ENCODE results near the gene SLC44A3.

Gene SLC44A3

GRCh38 chr1:94819945-94820746 lies at the start of gene SLC44A3:
Gene SLC44A3, plus strand, starts transcription at chr1:94820357. Its CDS starts 95 bp downstream, at chr1:94820452.
- no peak for DNase-seq (ENCODE audit: extremely low read depth in 1 of 2, low read depth in 1 of 2)

- no peak for DNase-seq (ENCODE audit: extremely low read depth in 1 of 2, low read depth in 1 of 2)
Measured at GRCh38 chr1:94772230-94772641, 47.9 kb upstream of the SLC44A3 start.

GRCh38 chr1:94772845-94773244 lies 47.3 kb upstream of the SLC44A3 start:
- no peak for DNase-seq (ENCODE audit: extremely low read depth in 1 of 2, low read depth in 1 of 2)

GRCh38 chr1:94773296-94773809 lies 46.8 kb upstream of the SLC44A3 start:
- no peak for DNase-seq (ENCODE audit: extremely low read depth in 1 of 2, low read depth in 1 of 2)

- DNase-seq (ENCODE audit: extremely low read depth in 1 of 2, low read depth in 1 of 2), result no peak
Measured at GRCh38 chr1:94773931-94774422, 46.2 kb upstream of the SLC44A3 start.

GRCh38 chr1:94776474-94776873 lies 43.7 kb upstream of the SLC44A3 start:
- no peak for DNase-seq (ENCODE audit: extremely low read depth in 1 of 2, low read depth in 1 of 2)

GRCh38 chr1:94777281-94777680 lies 42.9 kb upstream of the SLC44A3 start:
- no peak for DNase-seq (ENCODE audit: extremely low read depth in 1 of 2, low read depth in 1 of 2)

GRCh38 chr1:94778808-94779207 lies 41.3 kb upstream of the SLC44A3 start:
- no peak for DNase-seq (ENCODE audit: extremely low read depth in 1 of 2, low read depth in 1 of 2)

GRCh38 chr1:94783342-94784189 lies 36.6 kb upstream of the SLC44A3 start:
- no peak for DNase-seq (ENCODE audit: extremely low read depth in 1 of 2, low read depth in 1 of 2)

GRCh38 chr1:94784190-94784515 lies 36.0 kb upstream of the SLC44A3 start:
- no peak for DNase-seq (ENCODE audit: extremely low read depth in 1 of 2, low read depth in 1 of 2)

- DNase-seq (ENCODE audit: extremely low read depth in 1 of 2, low read depth in 1 of 2), result no peak
Measured at GRCh38 chr1:94787691-94788090, 32.5 kb upstream of the SLC44A3 start.

- DNase-seq (ENCODE audit: extremely low read depth in 1 of 2, low read depth in 1 of 2), result no peak
Measured at GRCh38 chr1:94790246-94790645, 29.9 kb upstream of the SLC44A3 start.

GRCh38 chr1:94790670-94791069 lies 29.5 kb upstream of the SLC44A3 start:
- DNase-seq (ENCODE audit: extremely low read depth in 1 of 2, low read depth in 1 of 2), result no peak

- no peak for DNase-seq (ENCODE audit: extremely low read depth in 1 of 2, low read depth in 1 of 2)
Measured at GRCh38 chr1:94792473-94793295, 27.5 kb upstream of the SLC44A3 start.

GRCh38 chr1:94793296-94793656 lies 26.9 kb upstream of the SLC44A3 start:
- no peak for DNase-seq (ENCODE audit: extremely low read depth in 1 of 2, low read depth in 1 of 2)

GRCh38 chr1:94795434-94795833 lies 24.7 kb upstream of the SLC44A3 start:
- no peak for DNase-seq (ENCODE audit: extremely low read depth in 1 of 2, low read depth in 1 of 2)

- no peak for DNase-seq (ENCODE audit: extremely low read depth in 1 of 2, low read depth in 1 of 2)
Measured at GRCh38 chr1:94796266-94796665, 23.9 kb upstream of the SLC44A3 start.

GRCh38 chr1:94797291-94797690 lies 22.9 kb upstream of the SLC44A3 start:
- no peak for DNase-seq (ENCODE audit: extremely low read depth in 1 of 2, low read depth in 1 of 2)

- no peak for DNase-seq (ENCODE audit: extremely low read depth in 1 of 2, low read depth in 1 of 2)
Measured at GRCh38 chr1:94798054-94798453, 22.1 kb upstream of the SLC44A3 start.

- no peak for DNase-seq (ENCODE audit: extremely low read depth in 1 of 2, low read depth in 1 of 2)
Measured at GRCh38 chr1:94798462-94798861, 21.7 kb upstream of the SLC44A3 start.

GRCh38 chr1:94799206-94799605 lies 21.0 kb upstream of the SLC44A3 start:
- no peak for DNase-seq (ENCODE audit: extremely low read depth in 1 of 2, low read depth in 1 of 2)

Data from activated CD8-positive, alpha-beta memory T cell treated with anti-CD3 and anti-CD28 coated beads for 1 hour (primary cell).